ENCODE measurements around the gene PARG. TPM values are rescaled to one million over a fixed set of nuclear protein-coding genes. Genes with fewer than 3 reads are reported as not detected.
"Not testable (repeated sequence)": the region's sequence is repeated elsewhere in the genome, so short reads cannot be mapped to it uniquely, and the experiment has no call there.

Gene PARG
- 10 to 100 TPM; 13.5 to 32.0 (median 17.0) TPM for total RNA-seq

DNA sequence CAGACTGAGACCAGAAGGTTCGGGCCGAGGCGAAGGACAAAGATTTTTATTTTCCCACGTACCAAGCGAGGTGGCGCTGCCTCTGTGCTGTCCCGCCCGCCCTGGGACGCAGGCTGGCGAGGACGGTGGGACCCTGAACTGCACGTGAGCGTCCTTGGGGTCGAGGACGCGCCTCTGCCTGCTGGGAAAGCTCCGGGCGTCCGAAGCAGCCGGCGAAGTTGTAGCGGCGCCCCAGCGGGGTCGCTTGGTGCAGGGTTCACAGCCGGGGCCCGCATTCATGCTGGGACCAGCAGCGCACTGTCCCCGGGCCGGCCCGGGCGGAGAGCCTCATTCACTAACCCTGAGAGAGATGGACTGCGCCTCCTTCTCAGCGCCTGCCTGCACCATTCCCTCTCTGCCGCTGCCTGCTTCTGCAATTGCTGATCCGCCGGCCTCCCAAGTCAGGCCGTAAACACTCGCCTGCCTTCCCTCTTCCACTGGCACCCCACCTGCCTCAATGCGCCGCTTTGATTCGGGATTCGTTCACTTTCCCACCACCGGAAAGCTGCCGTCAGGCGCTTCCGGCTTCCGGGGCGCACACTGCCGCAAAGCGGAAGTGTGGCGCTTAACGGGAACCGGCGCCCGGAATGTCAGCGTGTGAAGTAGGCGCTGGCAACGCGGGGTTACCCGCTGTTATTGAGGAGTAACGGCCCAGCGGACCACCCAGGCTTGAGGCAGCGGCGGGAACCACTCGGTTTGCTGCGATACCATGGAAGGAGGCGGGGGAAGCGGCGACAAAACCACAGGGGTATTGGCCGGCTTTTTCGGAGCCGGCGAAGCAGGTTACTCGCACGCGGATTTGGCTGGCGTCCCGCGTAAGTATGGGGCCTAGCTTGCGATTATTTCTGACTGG, at the start of gene PARG, which contains the start of gene TIMM23B:
Gene PARG (minus strand): TSS at position 581 of the 892 bp plus-strand sequence. CDS start 302 bp downstream, at position 279.
Gene TIMM23B (plus strand): TSS at position 607 of the 892 bp plus-strand sequence. CDS start 142 bp downstream, at position 749.
- Histone ChIP-seq H3K36me3 (peaks cover 0 to 13% (median 0%) of the 10 kb centered on the region in 3 donors), H3K4me3 (peak within 1 kb of the TSS; percentile 76 to 89 (median 84)), H3K4me1 (peaks cover 0 to 27% (median 10%) of the 10 kb centered on the region in 3 donors), H3K27ac (peak within 1 kb of the TSS; percentile 80 to 87 (median 82))
- intact Hi-C loops (cut with DNase I); H3K9me3 ChIP-seq; H3K27me3 ChIP-seq: not testable (repeated sequence)
- peak in 1 of 4 donors; percentile 59 for TF ChIP-seq POLR2A (IDR thresholded peaks at IDR 0.05)
- TF ChIP-seq, protein P1, sequence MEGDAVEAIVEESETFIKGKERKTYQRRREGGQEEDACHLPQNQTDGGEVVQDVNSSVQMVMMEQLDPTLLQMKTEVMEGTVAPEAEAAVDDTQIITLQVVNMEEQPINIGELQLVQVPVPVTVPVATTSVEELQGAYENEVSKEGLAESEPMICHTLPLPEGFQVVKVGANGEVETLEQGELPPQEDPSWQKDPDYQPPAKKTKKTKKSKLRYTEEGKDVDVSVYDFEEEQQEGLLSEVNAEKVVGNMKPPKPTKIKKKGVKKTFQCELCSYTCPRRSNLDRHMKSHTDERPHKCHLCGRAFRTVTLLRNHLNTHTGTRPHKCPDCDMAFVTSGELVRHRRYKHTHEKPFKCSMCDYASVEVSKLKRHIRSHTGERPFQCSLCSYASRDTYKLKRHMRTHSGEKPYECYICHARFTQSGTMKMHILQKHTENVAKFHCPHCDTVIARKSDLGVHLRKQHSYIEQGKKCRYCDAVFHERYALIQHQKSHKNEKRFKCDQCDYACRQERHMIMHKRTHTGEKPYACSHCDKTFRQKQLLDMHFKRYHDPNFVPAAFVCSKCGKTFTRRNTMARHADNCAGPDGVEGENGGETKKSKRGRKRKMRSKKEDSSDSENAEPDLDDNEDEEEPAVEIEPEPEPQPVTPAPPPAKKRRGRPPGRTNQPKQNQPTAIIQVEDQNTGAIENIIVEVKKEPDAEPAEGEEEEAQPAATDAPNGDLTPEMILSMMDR (IDR thresholded peaks at IDR 0.05) = peak in 1 of 6 experiments; percentile 3
- 0% methylated on average over 20 to 32 of the region's 81 CpGs for WGBS, 2 donors
- peak; percentile 2 for DNase-seq

DNA sequence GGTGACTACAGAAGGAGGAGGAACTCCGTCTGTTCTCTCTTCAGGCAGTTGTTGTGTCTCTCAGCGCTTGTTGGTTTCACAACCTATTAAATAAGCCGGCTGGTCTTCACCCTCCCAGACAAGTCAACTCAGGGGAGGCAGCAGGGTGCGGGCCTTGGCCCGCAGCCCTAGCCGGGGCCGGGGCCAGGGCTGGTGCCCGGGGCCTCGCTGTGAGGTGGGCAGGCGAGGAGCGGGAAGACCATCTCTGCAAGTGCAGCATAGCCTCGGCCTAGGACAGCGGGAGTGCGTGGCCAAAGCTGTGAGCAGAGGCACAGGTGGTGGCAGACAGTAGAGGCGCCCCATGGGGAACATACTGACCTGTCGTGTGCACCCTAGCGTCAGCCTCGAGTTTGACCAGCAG, 46.5 kb upstream of the PARG start, which contains the start of gene AGAP6:
Gene AGAP6 (plus strand): TSS at position 31 of the 400 bp plus-strand sequence. CDS start 310 bp downstream, at position 341.
- H3K27ac ChIP-seq; DNase-seq; H3K9me3 ChIP-seq; intact Hi-C loops (cut with DNase I); H3K27me3 ChIP-seq; H3K4me1 ChIP-seq; H3K4me3 ChIP-seq: not testable (repeated sequence)
- peaks cover 0 to 24% (median 0%) of the 10 kb centered on the region in 3 donors for H3K36me3 ChIP-seq
- WGBS, 2 donors = no CpG with 5 or more reads among the region's 18 CpGs

DNA sequence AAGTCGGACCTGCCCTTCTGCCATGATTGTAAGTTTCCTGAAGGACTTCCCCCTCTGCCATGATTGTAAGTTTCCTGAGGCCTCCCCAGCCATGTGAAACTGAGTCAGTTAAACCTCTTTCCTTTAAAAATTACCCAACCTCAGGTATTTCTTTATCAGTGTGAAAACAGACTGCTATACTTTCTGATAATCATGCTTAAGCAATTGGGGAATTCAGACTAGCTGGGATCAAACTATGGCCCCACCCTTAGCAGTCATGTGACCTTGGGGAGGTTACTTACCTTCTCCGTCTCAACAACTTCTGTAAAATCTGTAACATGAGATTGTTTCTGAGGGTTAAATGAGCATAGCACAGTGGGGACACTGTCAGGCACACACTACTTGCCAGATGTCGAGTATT, 45.4 kb upstream of the PARG start:
- WGBS, 2 donors = 96 to 97% methylated on average over 3 of the region's 3 CpGs
- DNase-seq; H3K27me3 ChIP-seq; H3K4me3 ChIP-seq; H3K27ac ChIP-seq; H3K4me1 ChIP-seq; H3K9me3 ChIP-seq; intact Hi-C loops (cut with DNase I): not testable (repeated sequence)
- H3K36me3 ChIP-seq = peaks cover 0 to 16% (median 0%) of the 10 kb centered on the region in 3 donors

DNA sequence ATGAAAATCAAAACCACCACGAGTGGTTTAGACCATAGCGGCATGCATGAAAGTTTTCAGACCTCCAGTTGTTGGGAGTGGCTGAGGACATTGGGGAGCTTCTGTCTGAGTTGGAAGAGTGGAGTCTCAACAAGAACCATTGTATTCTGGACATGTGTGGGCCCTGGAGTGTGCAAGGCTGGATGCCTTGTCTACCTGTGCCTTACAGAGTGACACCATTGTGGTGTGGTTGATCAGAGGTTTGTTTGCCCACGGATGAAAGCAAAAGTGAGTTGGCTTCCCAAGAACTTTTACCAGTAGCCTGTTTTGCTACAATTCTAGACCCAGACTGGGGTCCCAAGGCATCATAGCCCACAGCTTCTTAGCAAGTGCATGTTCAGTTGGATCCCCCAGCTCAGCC, 35.9 kb upstream of the PARG start:
- H3K4me1 ChIP-seq, H3K4me3 ChIP-seq: not testable (repeated sequence)

DNA sequence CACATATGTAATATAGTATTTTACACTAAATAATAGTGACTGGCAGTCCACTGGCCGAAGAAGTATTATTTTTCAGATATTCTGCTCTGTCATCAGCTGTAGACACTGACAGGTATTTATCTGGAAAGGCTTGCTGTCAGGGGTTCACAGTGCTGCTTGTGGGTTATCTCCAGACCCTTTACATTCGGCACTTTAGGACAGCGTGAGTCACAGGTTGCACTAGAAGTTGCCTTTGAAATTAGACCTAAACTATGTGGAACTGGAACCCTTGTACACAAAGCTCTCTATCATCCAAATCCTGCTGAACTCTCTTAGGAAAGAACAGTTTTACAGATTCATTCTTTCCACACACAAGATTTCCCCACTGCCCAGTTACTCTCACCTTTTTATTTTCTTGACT, 30.3 kb upstream of the PARG start:
- H3K4me3 ChIP-seq; H3K4me1 ChIP-seq; intact Hi-C loops (cut with DNase I); H3K27me3 ChIP-seq; H3K27ac ChIP-seq; H3K9me3 ChIP-seq; DNase-seq: not testable (repeated sequence)
- H3K36me3 ChIP-seq = peaks cover 0 to 29% (median 0%) of the 10 kb centered on the region in 3 donors
- WGBS, 2 donors = 88 to 100% methylated on average over 2 to 3 of the region's 3 CpGs

More for the DNA sequence above, 35.9 kb upstream of the PARG start:
- intact Hi-C loops (cut with DNase I); H3K27me3 ChIP-seq; H3K27ac ChIP-seq; H3K9me3 ChIP-seq; DNase-seq: not testable (repeated sequence)
- peaks cover 0 to 18% (median 0%) of the 10 kb centered on the region in 3 donors for H3K36me3 ChIP-seq
- 92 to 96% methylated on average over 2 of the region's 3 CpGs for WGBS, 2 donors

DNA sequence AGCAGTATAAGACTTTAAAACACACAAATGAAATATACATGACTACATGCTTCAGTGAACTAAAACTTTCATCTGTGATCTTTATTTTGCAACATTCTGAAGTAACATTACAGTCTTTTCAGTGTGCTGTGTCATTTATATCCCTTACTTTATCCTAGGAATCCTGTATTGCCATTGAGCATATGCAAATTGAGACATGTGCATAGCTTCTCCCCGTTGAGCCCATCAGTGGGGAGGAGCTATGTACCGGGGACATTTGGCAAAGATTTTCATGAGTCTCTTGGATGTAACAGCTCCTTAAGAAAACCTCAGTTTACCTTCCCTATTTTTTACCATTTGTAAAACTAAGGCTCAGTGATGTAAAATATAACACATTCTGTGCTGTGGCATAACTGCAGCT, 29.6 kb upstream of the PARG start:
- intact Hi-C loops (cut with DNase I); H3K27ac ChIP-seq; H3K9me3 ChIP-seq; H3K4me1 ChIP-seq; H3K27me3 ChIP-seq; H3K4me3 ChIP-seq; DNase-seq: not testable (repeated sequence)
- 48 to 84% methylated on average over 2 of the region's 2 CpGs for WGBS, 2 donors
- peaks cover 0 to 29% (median 0%) of the 10 kb centered on the region in 3 donors for H3K36me3 ChIP-seq

DNA sequence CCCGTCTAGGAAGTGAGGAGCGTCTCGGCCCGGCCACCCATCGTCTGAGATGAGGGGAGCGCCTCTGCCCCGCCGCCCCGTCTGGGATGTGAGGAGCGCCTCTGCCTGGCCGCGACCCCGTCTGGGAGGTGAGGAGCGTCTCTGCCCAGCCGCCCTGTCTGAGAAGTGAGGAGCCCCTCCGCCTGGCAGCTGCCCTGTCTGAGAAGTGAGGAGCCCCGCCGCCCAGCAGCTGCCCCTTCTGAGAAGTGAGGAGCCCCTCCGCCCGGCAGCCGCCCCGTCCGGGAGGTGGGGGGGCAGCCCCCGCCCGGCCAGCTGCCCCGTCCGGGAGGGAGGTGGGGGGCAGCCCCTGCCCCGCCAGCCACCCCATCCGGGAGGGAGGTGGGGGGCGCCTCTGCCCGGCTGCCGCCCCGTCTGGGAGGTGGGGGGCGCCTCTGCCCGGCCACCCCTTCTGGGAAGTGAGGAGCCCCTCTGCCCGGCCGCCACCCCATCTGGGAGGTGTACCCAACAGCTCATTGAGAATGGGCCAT, 28.6 kb upstream of the PARG start:
- H3K27me3 ChIP-seq; H3K9me3 ChIP-seq; DNase-seq; H3K4me1 ChIP-seq; H3K4me3 ChIP-seq; H3K27ac ChIP-seq; intact Hi-C loops (cut with DNase I): not testable (repeated sequence)
- no CpG with 5 or more reads among the region's 37 CpGs for WGBS, 2 donors
- peaks cover 0 to 21% (median 0%) of the 10 kb centered on the region in 3 donors for H3K36me3 ChIP-seq

DNA sequence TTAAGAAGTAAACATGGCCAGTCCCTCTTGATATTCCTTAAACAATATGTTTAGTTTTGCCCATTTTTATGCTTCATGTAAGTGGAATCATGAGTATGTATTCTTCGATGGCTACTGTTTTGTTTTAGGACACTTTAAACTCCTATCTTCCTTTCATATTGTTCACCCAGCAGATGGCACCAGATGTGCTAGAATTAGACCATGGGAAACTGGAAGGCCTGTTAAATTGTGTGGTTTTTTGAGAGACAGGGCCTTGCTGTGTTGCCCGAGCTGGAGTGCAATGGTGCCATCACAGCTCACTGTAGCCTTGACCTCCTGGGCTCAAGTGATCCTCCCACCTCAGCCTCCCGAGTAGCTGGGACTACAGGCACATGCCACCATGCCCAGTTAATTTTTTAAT, 11.3 kb upstream of the PARG start:
- DNase-seq; intact Hi-C loops (cut with DNase I); H3K4me1 ChIP-seq; H3K27ac ChIP-seq; H3K4me3 ChIP-seq; H3K9me3 ChIP-seq; H3K27me3 ChIP-seq: not testable (repeated sequence)
- peaks cover 0 to 48% (median 0%) of the 10 kb centered on the region in 3 donors for H3K36me3 ChIP-seq
- 64 to 94% methylated on average over 3 of the region's 3 CpGs for WGBS, 2 donors

DNA sequence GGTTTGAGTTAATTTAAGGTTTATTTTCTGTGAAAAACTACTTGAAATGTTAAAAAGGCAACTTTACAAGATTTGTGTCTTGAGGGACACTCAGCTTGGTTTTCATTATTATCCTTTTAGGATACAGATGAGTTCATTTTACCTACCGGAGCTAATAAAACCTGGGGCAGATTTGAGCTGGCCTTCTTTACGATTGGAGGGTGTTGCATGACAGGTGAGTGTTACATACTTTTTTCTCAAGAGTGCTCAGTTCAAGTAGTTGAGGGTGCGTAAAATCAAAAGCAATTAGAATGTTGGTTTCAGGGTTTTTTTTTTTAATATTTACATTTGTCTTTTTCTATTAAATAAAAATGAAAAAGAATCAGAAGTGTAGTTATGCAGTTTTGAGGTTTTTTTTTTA, 10.2 kb upstream of the PARG start:
- DNase-seq; intact Hi-C loops (cut with DNase I); H3K4me1 ChIP-seq; H3K27me3 ChIP-seq; H3K9me3 ChIP-seq; H3K27ac ChIP-seq; H3K4me3 ChIP-seq: not testable (repeated sequence)
- peaks cover 0 to 46% (median 0%) of the 10 kb centered on the region in 3 donors for H3K36me3 ChIP-seq
- 85 to 92% methylated on average over 3 of the region's 3 CpGs for WGBS, 2 donors

DNA sequence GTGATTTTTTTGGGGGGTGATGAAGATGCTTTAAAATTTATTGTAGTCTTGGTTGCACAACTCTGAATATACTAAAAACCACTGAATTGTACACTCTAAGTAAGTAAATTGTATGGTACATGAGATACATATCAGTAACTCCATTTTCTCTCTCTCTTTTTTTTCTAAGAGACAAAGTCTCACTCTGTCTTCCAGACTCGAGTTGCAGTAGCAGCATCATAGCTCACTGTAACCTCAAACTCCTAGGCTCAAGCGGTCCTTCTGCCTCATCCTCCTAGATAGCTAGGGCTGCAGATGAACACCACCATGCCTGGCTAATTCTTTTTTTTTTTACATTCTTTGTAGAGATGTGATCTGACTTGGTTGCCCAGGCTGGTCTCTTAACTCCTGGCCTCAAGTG, 6.9 kb upstream of the PARG start:
- DNase-seq; H3K27me3 ChIP-seq; H3K4me1 ChIP-seq; H3K4me3 ChIP-seq; H3K9me3 ChIP-seq; H3K27ac ChIP-seq; intact Hi-C loops (cut with DNase I): not testable (repeated sequence)
- H3K36me3 ChIP-seq = peaks cover 0 to 36% (median 0%) of the 10 kb centered on the region in 3 donors
- WGBS, 2 donors = 89 to 100% methylated on average over 2 of the region's 2 CpGs

DNA sequence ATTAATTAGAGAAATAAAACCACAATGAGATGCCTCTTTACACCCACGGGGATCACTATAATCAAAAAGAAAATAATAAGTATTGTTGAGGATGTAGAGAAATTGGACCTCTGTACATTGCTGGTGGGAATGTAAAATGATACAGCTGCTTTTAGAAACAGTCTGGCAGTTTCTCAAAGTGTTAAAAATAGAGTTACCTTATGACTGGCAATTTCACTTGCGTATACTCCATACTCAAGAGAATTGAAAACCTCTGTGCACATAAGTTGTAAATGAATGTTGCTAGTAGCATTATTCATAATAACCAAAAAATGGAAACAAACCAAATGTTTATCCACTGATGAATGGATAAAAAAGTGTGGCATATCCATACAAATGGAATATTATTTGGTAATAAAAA, 6.3 kb upstream of the PARG start:
- 86 to 89% methylated on average over 1 of the region's 2 CpGs for WGBS, 2 donors

More for the DNA sequence above, 6.3 kb upstream of the PARG start:
- H3K9me3 ChIP-seq; H3K4me3 ChIP-seq; H3K27me3 ChIP-seq; intact Hi-C loops (cut with DNase I); H3K27ac ChIP-seq; DNase-seq; H3K4me1 ChIP-seq: not testable (repeated sequence)
- H3K36me3 ChIP-seq = peaks cover 0 to 30% (median 0%) of the 10 kb centered on the region in 3 donors
